Gastroesophageal sphincter (tissue), 3 donors: ENCODE results near the gene DHX58.

Source experiments
- EP300 ChIP-seq: sonication (generic); formaldehyde crosslinking; IDR thresholded peaks from one replicate; pipeline ENCODE4 v1.6.1; 2017; ENCODE audit warnings: antibody characterized with exemption, mild to moderate bottlenecking
- POLR2A ChIP-seq, 2 donors: fragments of 450-650 bp; IDR thresholded peaks; one replicate each; pipeline ENCODE4 v1.6.1; 2017; ENCODE audit warnings: antibody characterized with exemption in 2 of 2, mild to moderate bottlenecking in 2 of 2, moderate library complexity in 1 of 2
- POLR2AphosphoS5 ChIP-seq: sonication (generic); formaldehyde crosslinking; IDR thresholded peaks from one replicate; pipeline ENCODE4 v1.6.1; 2017; ENCODE audit warnings: antibody characterized with exemption
- TF ChIP-seq, protein P1 (sequence below), 4 experiments: fragments of 200-600 bp in 2 of 4; fragments of 450-650 bp in 2 of 4; sonication (generic) in 1 of 4; IDR thresholded peaks; one replicate each; pipeline ENCODE4 v1.5.1; 2017 to 2019; ENCODE audit warnings: antibody characterized with exemption in 4 of 4, mild to moderate bottlenecking in 2 of 4, moderate library complexity in 2 of 4

- TF ChIP-seq, protein P1, sequence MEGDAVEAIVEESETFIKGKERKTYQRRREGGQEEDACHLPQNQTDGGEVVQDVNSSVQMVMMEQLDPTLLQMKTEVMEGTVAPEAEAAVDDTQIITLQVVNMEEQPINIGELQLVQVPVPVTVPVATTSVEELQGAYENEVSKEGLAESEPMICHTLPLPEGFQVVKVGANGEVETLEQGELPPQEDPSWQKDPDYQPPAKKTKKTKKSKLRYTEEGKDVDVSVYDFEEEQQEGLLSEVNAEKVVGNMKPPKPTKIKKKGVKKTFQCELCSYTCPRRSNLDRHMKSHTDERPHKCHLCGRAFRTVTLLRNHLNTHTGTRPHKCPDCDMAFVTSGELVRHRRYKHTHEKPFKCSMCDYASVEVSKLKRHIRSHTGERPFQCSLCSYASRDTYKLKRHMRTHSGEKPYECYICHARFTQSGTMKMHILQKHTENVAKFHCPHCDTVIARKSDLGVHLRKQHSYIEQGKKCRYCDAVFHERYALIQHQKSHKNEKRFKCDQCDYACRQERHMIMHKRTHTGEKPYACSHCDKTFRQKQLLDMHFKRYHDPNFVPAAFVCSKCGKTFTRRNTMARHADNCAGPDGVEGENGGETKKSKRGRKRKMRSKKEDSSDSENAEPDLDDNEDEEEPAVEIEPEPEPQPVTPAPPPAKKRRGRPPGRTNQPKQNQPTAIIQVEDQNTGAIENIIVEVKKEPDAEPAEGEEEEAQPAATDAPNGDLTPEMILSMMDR (IDR thresholded peaks at IDR 0.05), result no peak
- TF ChIP-seq POLR2A (IDR thresholded peaks at IDR 0.05) (no peak), POLR2AphosphoS5 (no peak), EP300 (no peak)
Measured at GRCh38 chr17:42060231-42060630, 52.3 kb downstream of the DHX58 start.
